ENCODE data around the gene C22orf31. TPM values are rescaled to one million over a fixed set of nuclear protein-coding genes. Genes with fewer than 3 reads are reported as not detected.

Gene C22orf31
- total RNA-seq, 1 experiment from 2014 or later = not detected

GRCh38 chr22:29029202-29030000 is 32.2 kb downstream of the C22orf31 start:
- no peak for DNase-seq (ENCODE audit: low read depth)

GRCh38 chr22:29028468-29028867 is 33.2 kb downstream of the C22orf31 start:
- DNase-seq (ENCODE audit: low read depth) = peak; percentile 19

GRCh38 chr22:29026579-29026978 is 35.1 kb downstream of the C22orf31 start:
- no peak for DNase-seq (ENCODE audit: low read depth)

- DNase-seq (ENCODE audit: low read depth) = no peak
These were observed 38.3 kb downstream of the C22orf31 start for GRCh38 chr22:29023172-29023796.

GRCh38 chr22:29022101-29022817 is 39.4 kb downstream of the C22orf31 start:
- DNase-seq (ENCODE audit: low read depth) = no peak

- peak; percentile 23 for DNase-seq (ENCODE audit: low read depth)
These were observed 43.1 kb downstream of the C22orf31 start for GRCh38 chr22:29018293-29019189.

- no peak for DNase-seq (ENCODE audit: low read depth)
These were observed 45.3 kb downstream of the C22orf31 start for GRCh38 chr22:29016067-29016938.

GRCh38 chr22:29014773-29015172 is 46.9 kb downstream of the C22orf31 start:
- DNase-seq (ENCODE audit: low read depth) = no peak

GRCh38 chr22:29014293-29014692 is 47.3 kb downstream of the C22orf31 start:
- DNase-seq (ENCODE audit: low read depth) = no peak

- DNase-seq (ENCODE audit: low read depth) = no peak
These were observed 48.7 kb downstream of the C22orf31 start for GRCh38 chr22:29012952-29013351.

- no peak for DNase-seq (ENCODE audit: low read depth)
These were observed 49.6 kb downstream of the C22orf31 start for GRCh38 chr22:29012101-29012433.

- DNase-seq (ENCODE audit: low read depth) = no peak
These were observed 50.2 kb downstream of the C22orf31 start for GRCh38 chr22:29011240-29012100.

- DNase-seq (ENCODE audit: low read depth) = no peak
These were observed 52.5 kb downstream of the C22orf31 start for GRCh38 chr22:29009148-29009547.

Other genes starting within 250 kb of the C22orf31 start
- gene ZNRF3, start 178.3 kb downstream of the C22orf31 start, total RNA-seq (2014; rRNA removed) = 6.3 and 6.5 TPM in 2 replicates
- gene KREMEN1, start 11.2 kb upstream of the C22orf31 start, total RNA-seq (2014; rRNA removed) = 4.3 and 5.8 TPM in 2 replicates
- 0.29 TPM in 1 of 2 replicates, not detected in the other for gene EMID1, start 144.1 kb upstream of the C22orf31 start, total RNA-seq (2014; rRNA removed)
- 36.9 and 43.5 TPM in 2 replicates for gene RHBDD3, start 206.2 kb upstream of the C22orf31 start, total RNA-seq (2014; rRNA removed)
- gene EWSR1, start 206.4 kb upstream of the C22orf31 start, total RNA-seq (2014; rRNA removed) = 262 and 297 TPM in 2 replicates
- 33.3 and 47.1 TPM in 2 replicates for gene GAS2L1, start 244.8 kb upstream of the C22orf31 start, total RNA-seq (2014; rRNA removed)

Data from LHCN-M2 (cell line).